HepG2 (cell line): ENCODE data around the gene PSMC5. TPM values are rescaled to one million over a fixed set of nuclear protein-coding genes. Genes with fewer than 3 reads are reported as not detected.

Experiments
- BRCA1 ChIP-seq: sonication (generic); formaldehyde crosslinking; IDR thresholded peaks from 2 replicates; pipeline ENCODE4 v1.4.0; 2020; ENCODE audit warnings: missing genetic modification reagents
- BRF2 ChIP-seq: sonication (generic); formaldehyde crosslinking; IDR thresholded peaks from 2 replicates; pipeline ENCODE4 v1.8.1; 2022; ENCODE audit warnings: mild to moderate bottlenecking, missing genetic modification reagents
- CAMTA2 ChIP-seq: sonication (generic); formaldehyde crosslinking; IDR thresholded peaks from 2 replicates; pipeline ENCODE4 v1.4.0; 2020; ENCODE audit warnings: mild to moderate bottlenecking, missing genetic modification reagents, borderline replicate concordance
- ETV5 ChIP-seq: IDR thresholded peaks from 2 replicates; pipeline ENCODE4 v1.6.1; 2018; ENCODE audit warnings: missing biosample characterization, missing genetic modification reagents, inconsistent platforms, borderline replicate concordance
- JUNB ChIP-seq: sonication (generic); formaldehyde crosslinking; IDR thresholded peaks from 2 replicates; pipeline ENCODE4 v1.8.0; 2022; ENCODE audit warnings: missing genetic modification reagents, mild to moderate bottlenecking, borderline replicate concordance
- MED1 ChIP-seq: sonication (generic); formaldehyde crosslinking; IDR thresholded peaks from 2 replicates; pipeline ENCODE4 v1.4.0; 2020; ENCODE audit warnings: missing genetic modification reagents
- NKX3-1 ChIP-seq: sonication (generic); formaldehyde crosslinking; IDR thresholded peaks from 2 replicates; pipeline ENCODE4 v1.5.0; 2020; ENCODE audit warnings: missing genetic modification reagents
- NR2F2 ChIP-seq: IDR thresholded peaks from 2 replicates; pipeline ENCODE4 v1.6.1; 2012; ENCODE audit warnings: low read depth, inconsistent platforms, borderline replicate concordance
- SALL2 ChIP-seq: sonication (generic); formaldehyde crosslinking; IDR thresholded peaks from 2 replicates; pipeline ENCODE4 v1.8.1; 2023; ENCODE audit warnings: mild to moderate bottlenecking, missing genetic modification reagents, inconsistent platforms
- SIX4 ChIP-seq: sonication (generic); formaldehyde crosslinking; IDR thresholded peaks from 2 replicates; pipeline ENCODE4 v1.4.0; 2020; ENCODE audit warnings: missing genetic modification reagents
- SP140L ChIP-seq: sonication (generic); formaldehyde crosslinking; IDR thresholded peaks from 2 replicates; pipeline ENCODE4 v1.4.0; 2020; ENCODE audit warnings: missing genetic modification reagents, borderline replicate concordance
- STAG1 ChIP-seq: sonication (generic); formaldehyde crosslinking; IDR thresholded peaks from 2 replicates; pipeline ENCODE4 v1.4.0; 2020; ENCODE audit warnings: missing genetic modification reagents
- THRA ChIP-seq: sonication (generic); formaldehyde crosslinking; IDR thresholded peaks from 2 replicates; pipeline ENCODE4 v1.4.0; 2020; ENCODE audit warnings: missing genetic modification reagents, borderline replicate concordance
- ZBTB40 ChIP-seq, 2 experiments: fragments of 450-650 bp in 1 of 2; sonication (generic) in 1 of 2; formaldehyde crosslinking in 1 of 2; IDR thresholded peaks; 2 replicates each; pipeline versions ENCODE4 v1.6.1 to v1.8.0; 2016 to 2022; ENCODE audit warnings: antibody characterized with exemption in 1 of 2, mild to moderate bottlenecking in 1 of 2, missing genetic modification reagents in 1 of 2
- ZEB1 ChIP-seq: IDR thresholded peaks from 2 replicates; pipeline ENCODE4 v1.6.1; 2012; ENCODE audit warnings: mild to moderate bottlenecking, low read depth, inconsistent platforms; ENCODE audit not compliant: insufficient replicate concordance
- ZNF24 ChIP-seq: fragments of 450-650 bp; IDR thresholded peaks from 2 replicates; pipeline ENCODE4 v1.6.1; 2017; ENCODE audit warnings: antibody characterized with exemption, mild to moderate bottlenecking
- ZNF615 ChIP-seq: sonication (generic); formaldehyde crosslinking; IDR thresholded peaks from 2 replicates; pipeline ENCODE4 v1.5.0; 2020; ENCODE audit warnings: mild to moderate bottlenecking, missing genetic modification reagents, borderline replicate concordance
- ZNF773 ChIP-seq: sonication (generic); formaldehyde crosslinking; IDR thresholded peaks from 2 replicates; pipeline ENCODE4 v1.4.0; 2020; ENCODE audit warnings: missing genetic modification reagents, borderline replicate concordance
- polyA plus RNA-seq, 8 experiments: library from polyadenylated mRNA; depleted of rRNA in 3 of 8; stranded (reverse) in 7 of 8; unstranded in 1 of 8; fragments of >200 nt; fragmentation: Illumina TruSeq in 4 of 8; extraction: Trizol in 4 of 8; gene quantifications; 2 replicates each; pipeline versions ENCODE4 v1.2.1 to v1.2.3, GENCODE V29; 2011 to 2016; ENCODE audit warnings: low read depth in 4 of 8, missing spikeins in 1 of 8, mixed read lengths in 1 of 8; ENCODE audit not compliant: insufficient read depth in 1 of 8
- total RNA-seq, 5 experiments: library from RNA; depleted of rRNA; stranded (reverse); fragments of >200 nt; fragmentation: Illumina TruSeq; extraction: Trizol; gene quantifications; 2 replicates each; pipeline ENCODE4 v1.2.3, GENCODE V29; 2016; ENCODE audit warnings: low read depth in 1 of 5

PSMC5 gene
- total and polyA plus RNA-seq, 2 of the 13 experiments (the other 11 are each of a cell fraction or from before 2014, with no cell fraction given): 35.3 to 128 TPM

- peak; percentile 80; the same call in 1 of the 2 replicates for TF ChIP-seq NKX3-1
- peak; percentile 59; the same call in 1 of the 2 replicates for TF ChIP-seq ZNF773 (CRISPR knock-in tag)
- no peak for TF ChIP-seq SP140L (CRISPR knock-in tag)
- peak; percentile 68 for TF ChIP-seq MED1 (CRISPR knock-in tag)
- TF ChIP-seq JUNB (CRISPR knock-in tag): no peak; the same call in 1 of the 2 replicates
- TF ChIP-seq ZEB1: peak; percentile 74
- peak; percentile 62; the same call in 1 of the 2 replicates for TF ChIP-seq NR2F2
- no peak for TF ChIP-seq ZNF615
- no peak for TF ChIP-seq BRF2 (CRISPR knock-in tag)
- peak; percentile 59 for TF ChIP-seq THRA (CRISPR knock-in tag)
- TF ChIP-seq SALL2 (CRISPR knock-in tag): peak; percentile 87
- peak; percentile 83 for TF ChIP-seq BRCA1 (CRISPR knock-in tag)
- TF ChIP-seq SIX4 (CRISPR knock-in tag): peak; percentile 55; the same call in 1 of the 2 replicates
- peak; percentile 94 for TF ChIP-seq ETV5 (CRISPR knock-in tag)
- TF ChIP-seq ZNF24: peak; percentile 48; the same call in 1 of the 2 replicates
- TF ChIP-seq ZBTB40 (IDR thresholded peaks at IDR 0.05): peak; percentile 92
- TF ChIP-seq ZBTB40 (CRISPR knock-in tag; IDR thresholded peaks at IDR 0.05): no peak
- peak; percentile 48 for TF ChIP-seq STAG1 (CRISPR knock-in tag)
- TF ChIP-seq CAMTA2 (CRISPR knock-in tag): peak; percentile 89; the same call in 1 of the 2 replicates
These were observed at the start of gene PSMC5, which contains the start of gene FTSJ3 (continued) for GRCh38 chr17:63827002-63827800.
